GM19238 (cell line): ENCODE data around the gene BEND3.
"Not testable (repeated sequence)": the region's sequence is repeated elsewhere in the genome, so short reads cannot be mapped to it uniquely, and the experiment has no call there.

Experiments
- DNase-seq: peaks from one replicate; pipeline ENCODE4 v3.0.0; 2011; ENCODE audit warnings: low spot score; ENCODE audit not compliant: insufficient read length

The BEND3 gene

GRCh38 chr6:107114926-107115694 lies at the start of gene BEND3:
BEND3 (minus strand) TSS chr6:107115515; CDS start chr6:107099285, 16,230 bp downstream.
- DNase-seq: peak; percentile 49

DNA sequence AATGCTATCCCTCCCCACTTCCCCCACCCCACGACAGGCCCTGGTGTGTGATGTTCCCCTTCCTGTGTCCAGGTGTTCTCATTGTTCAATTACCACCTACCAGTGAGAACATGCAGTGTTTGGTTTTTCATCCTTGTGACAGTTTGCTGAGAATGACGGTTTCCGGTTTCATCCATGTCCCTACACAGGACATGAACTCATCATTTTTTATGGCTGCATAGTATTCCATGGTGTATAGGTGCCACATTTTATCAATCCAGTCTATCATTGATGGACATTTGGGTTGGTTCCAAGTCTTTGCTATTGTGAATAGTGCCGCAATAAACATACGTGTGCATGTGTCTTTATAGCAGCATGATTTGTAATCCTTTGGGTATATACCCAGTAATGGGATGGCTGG lies 49.0 kb upstream of the BEND3 start:
- not testable (repeated sequence) for DNase-seq

- DNase-seq: no peak
Observed at GRCh38 chr6:107161521-107161920, 46.2 kb upstream of the BEND3 start.

DNA sequence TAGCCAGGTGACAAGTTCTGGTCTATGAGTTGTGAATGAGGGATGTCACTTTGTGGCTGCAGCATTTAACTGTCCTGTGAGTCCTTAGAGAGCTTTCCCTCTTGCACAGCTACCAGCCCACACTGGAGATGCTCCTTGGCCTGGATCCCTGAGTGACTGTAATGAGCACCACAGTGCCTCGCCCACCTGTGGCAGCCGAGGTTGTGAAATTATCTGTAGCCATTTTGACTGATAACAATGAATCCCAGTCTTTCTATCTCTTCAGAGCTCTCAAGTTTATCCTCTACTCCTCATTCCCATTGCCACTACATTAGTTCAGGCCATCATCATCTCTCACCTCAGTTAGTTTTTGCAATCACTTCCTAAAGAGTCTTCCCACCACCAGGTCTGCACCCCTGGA lies 41.3 kb upstream of the BEND3 start:
- no peak for DNase-seq

DNA sequence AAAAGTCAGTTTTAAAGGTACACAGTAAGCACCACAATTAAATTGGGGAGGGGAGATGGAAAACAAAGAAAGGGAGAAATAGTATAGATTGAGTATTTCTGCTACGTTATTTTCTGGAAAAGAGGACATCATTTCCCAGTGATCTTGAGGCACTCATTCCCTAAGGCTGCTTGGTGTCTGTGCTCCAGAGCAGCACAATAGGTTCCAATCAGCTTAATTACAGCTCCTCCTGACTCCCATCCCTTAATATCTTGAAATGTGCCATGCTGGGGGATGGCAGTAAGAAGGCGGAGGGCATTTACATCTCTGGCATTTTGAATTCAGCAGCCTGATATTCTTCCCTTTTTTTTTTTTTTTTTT lies 39.5 kb upstream of the BEND3 start:
- no peak for DNase-seq

- no peak for DNase-seq
Observed at GRCh38 chr6:107154131-107154800, 39.0 kb upstream of the BEND3 start.

DNA sequence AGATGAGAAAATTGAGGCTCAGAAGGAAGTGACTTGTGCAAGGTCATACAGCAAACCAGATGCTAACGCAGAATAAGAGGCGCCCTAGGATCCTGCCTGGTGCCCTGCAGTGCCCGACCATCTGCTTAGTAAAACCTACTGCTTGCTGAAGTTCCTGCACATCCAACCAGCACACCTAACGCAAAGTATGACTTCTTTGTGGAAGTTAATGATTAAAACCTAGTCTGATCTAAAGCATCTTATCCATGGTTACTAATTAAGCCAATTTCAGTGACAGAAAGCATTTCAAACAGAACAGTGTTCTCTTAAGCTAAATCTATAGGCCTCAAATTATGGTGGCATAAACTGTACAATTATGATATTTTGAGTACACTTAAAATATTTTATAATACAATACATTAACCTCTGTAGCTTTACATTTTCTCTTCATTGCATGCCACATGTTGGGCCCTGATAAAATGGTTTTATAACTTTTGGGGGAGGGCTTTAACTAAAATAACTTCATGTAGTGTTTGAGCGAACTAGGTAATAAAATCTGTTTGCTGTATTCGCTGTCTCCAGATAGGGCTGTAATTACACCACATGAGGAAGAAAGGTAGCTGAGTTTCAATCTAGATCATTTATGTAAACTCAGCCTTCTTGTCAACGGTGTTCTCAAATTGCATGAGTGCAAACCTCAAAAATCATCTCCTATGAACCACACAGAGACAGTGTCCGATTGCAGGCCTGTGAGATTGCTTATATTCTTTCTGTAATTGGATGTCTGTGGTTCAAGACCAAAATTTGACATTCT lies 37.5 kb upstream of the BEND3 start:
- DNase-seq: no peak

DNA sequence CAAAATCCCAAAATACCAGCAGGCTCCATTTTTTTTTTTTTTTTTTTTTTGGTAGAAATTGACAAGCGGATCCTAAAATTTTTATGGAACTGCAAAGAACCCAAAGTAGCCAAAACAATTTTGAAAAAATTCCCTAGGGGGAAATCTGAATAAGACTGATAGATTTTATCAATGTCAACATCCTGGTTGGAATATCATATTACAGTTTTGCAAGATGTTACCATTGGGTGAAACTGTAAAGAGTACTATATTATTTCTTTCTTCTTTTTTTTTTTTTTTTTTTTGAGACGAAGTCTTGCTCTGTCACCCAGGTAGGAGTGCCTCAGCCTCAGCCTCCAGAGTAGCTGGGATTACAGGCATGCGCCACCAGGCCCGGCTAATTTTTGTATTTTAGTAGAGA lies 29.4 kb upstream of the BEND3 start:
- no peak for DNase-seq

DNA sequence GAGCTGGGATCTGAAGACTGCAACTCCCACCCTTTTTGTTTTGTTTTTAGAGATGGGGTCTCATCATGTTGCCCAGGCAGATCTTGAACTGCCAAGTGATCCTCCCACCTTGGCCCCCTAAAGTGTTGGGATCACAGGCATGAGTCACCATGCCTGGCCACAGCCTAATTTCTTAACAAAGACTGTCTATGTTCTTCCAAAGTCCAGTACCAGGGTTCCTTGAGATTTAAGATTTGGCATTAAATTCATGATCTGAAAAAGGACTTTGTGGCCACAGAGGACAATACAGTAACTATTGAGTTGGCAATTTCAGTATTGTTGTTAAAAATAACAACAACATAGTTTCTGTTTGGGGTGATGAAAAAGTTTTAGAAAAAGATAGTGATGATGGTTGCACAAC lies 28.7 kb upstream of the BEND3 start:
- no peak for DNase-seq

- DNase-seq: no peak
Observed at GRCh38 chr6:107140581-107140980, 25.3 kb upstream of the BEND3 start.

DNA sequence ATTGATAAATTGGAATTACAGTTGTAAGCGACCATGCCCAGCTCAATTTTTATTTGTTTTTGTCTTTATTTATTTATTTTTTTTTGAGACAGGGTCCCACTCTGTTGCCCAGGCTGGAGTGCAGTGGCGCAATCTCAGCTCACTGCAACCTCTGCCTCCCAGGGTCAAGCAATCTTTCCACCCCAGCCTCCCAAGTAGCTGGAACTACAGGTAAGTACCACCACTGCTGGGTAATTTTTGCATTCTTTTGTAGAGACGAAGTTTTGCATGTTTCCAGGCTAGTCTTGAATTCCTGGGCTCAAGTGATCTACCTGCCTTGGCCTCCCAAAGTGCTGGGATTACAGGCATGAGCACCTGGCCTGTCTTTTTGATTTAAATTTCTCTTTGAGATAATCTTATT lies 21.0 kb upstream of the BEND3 start:
- DNase-seq: not testable (repeated sequence)

- not testable (repeated sequence) for DNase-seq
Observed at GRCh38 chr6:107135048-107135680, 19.8 kb upstream of the BEND3 start.

- no peak for DNase-seq
Observed at GRCh38 chr6:107132330-107132954, 17.1 kb upstream of the BEND3 start.

DNA sequence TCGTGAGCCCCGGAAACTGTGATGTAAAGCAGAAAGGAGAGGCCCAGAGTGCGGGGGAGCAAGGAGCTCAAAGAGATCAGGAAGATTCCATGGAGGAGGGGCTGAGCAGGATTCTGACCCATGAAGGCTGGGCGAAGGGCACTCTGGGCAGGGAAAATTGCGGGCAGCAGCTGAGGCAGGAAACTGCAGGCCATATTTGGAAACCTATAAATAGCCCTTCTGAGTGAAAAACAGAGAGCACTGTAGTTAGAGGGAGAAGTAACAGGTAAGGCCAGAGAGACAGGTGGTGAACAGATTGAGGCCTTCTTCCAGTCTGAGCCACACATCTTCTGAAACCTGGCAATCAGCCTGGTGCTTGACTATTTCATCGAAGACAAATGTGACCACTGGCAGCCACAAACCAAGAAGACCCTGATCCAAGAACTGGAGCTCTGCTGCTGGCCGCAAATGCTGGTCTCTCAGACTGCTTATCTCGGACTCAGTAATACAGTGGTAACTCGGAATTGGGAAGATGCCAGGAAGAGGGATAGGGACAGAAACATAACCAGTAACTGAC lies 14.1 kb upstream of the BEND3 start:
- DNase-seq: no peak

DNA sequence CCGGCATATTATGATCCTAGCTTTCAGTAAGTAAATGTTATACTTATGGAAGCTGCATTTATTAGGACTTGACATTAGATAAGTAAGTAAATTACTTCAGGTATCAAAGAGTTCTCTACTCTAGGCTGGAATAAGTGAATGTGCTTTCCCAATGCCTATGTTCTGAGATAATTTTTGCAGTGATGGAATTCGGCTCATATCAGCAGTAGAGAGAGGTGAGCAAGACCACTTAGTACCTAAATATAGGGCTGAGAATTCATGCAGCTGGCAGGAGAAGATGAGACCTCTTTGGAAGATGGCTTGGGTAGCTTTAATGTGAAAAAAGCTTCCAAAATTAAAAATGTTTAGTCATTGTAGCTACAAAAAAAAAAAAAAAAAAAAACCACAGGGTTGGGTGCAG lies 13.3 kb upstream of the BEND3 start:
- no peak for DNase-seq

- DNase-seq: no peak
Observed at GRCh38 chr6:107128175-107128574, 12.9 kb upstream of the BEND3 start.

- DNase-seq: no peak
Observed at GRCh38 chr6:107125771-107126170, 10.5 kb upstream of the BEND3 start.

GRCh38 chr6:107124934-107125348 lies 9.6 kb upstream of the BEND3 start:
- DNase-seq: no peak

DNA sequence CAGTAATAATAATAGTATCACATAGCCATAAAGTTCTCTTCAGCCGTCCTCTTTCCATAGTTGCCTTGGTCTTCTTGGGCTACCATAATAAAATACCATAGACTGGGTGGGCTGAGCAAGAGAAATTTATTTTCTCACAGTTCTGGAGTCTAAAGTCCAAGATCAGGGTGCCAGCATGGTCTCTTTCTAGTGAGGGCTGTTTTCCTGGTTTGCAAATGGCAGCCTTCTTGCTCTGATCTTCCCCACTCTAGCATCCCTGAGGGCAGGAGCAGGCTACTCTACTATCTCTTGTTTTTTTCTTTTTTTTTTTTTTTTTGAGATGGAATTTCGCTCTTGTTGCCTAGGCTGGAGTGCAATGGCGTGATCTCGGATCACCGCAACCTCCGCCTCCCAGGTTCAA lies 8.2 kb upstream of the BEND3 start:
- DNase-seq: no peak

DNA sequence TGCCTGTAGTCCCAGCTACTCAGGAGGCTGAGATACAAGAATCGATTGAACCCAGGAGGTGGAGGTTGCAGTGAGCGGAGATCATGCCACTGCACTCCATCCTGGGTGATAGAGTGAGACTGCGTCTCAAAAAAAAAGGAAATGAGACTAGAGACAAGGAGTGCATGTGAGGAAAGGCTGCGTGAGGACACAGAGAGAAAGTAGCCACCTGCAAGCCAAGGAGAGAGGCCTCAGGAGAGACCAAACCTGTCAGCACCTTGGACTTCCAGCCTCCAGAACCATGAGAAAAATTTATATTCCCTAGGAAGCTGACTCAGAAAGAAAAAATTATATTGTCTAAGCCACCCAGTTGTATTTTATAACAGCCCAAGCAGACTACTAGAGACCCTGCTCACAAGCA lies 7.4 kb upstream of the BEND3 start:
- DNase-seq: no peak

- no peak for DNase-seq
Observed at GRCh38 chr6:107121964-107122495, 6.7 kb upstream of the BEND3 start.
